ENCODE measurements around the gene SPATA1.

GRCh38 chr1:84540759-84541158 is 34.6 kb downstream of the SPATA1 start:
- TF ChIP-seq ELF1 (CRISPR knock-in tag; IDR thresholded peaks at IDR 0.05), result no peak
- no peak for TF ChIP-seq SMAD9 (CRISPR knock-in tag; IDR thresholded peaks at IDR 0.05)
- TF ChIP-seq ZNF260 (CRISPR knock-in tag; IDR thresholded peaks at IDR 0.05; ENCODE audit: borderline replicate concordance, low read depth), result no peak
